Activated CD8-positive, alpha-beta memory T cell treated with anti-CD3 and anti-CD28 coated beads for 4 hours (primary cell): ENCODE measurements around the gene TMEM178B.
"Not testable (repeated sequence)": the region's sequence is repeated elsewhere in the genome, so short reads cannot be mapped to it uniquely, and the experiment has no call there.

Experiments used
- DNase-seq, 2 donors: peaks; one replicate each; pipeline ENCODE4 v3.0.0-alpha.2; 2020; ENCODE audit warnings: low read depth in 2 of 2

TMEM178B gene

GRCh38 chr7:141312828-141313521 lies 239.1 kb downstream of the TMEM178B start:
- no peak for DNase-seq

DNA sequence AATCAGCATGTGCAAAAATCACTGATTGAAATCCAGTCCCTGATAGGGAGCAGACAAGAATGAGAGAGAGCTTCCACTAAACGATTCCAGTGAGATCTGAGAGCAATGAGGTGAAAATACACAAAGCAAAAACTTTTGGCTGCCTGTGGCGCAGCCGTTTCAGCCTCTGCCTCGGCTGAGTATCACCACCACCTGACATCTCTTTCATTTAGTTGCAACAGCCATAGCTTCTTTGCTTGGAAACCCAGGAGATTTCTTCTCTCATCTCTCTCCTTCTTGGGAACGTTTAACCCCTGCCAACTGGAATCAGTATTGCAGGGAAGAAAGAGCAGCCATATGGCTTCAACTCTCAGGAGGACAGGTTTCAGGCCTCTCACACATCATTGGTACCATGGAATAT lies 240.0 kb downstream of the TMEM178B start:
- DNase-seq = no peak

- no peak for DNase-seq
Measured at GRCh38 chr7:141317033-141317585, 243.2 kb downstream of the TMEM178B start.

- no peak for DNase-seq
Measured at GRCh38 chr7:141320287-141320686, 246.4 kb downstream of the TMEM178B start.

DNA sequence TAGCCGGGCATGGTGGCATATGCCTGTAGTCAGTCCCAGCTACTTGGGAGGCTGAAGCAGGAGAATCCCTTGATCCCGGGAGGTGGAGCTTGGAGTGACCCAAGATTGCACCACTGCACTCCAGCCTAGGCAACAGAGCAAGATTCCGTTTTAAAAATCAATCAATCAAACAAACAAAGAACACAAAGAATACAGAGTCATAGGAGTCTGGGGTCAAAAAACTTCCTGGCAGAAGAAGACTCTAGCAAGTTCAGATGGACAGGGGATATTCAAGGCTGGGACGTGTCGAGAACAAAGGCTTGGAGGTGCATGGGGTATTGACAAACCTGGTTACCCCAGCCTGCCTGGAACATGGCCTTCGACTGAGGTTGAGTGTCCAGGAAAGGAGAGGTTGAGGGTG lies 248.5 kb downstream of the TMEM178B start:
- no peak for DNase-seq

- DNase-seq = no peak
Measured at GRCh38 chr7:141323826-141324225, 250.0 kb downstream of the TMEM178B start.

DNA sequence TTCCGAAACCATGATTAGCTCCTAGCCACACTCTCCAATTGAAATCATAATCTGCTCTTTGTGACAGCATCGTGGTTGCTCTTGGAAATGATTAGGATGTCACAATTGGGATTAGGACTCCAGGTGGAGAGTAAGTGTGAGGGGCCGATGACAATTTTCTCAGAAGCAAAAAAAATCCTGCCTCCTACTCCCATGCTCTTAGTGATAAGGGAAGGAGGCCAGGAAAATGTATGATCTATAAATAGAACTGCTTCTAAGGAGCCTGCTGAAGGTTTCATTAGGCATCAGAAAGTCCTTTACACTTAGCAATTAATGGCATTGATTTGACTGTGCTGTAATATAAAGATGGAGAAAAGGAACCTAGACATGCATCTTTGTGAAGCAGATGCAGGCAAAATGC lies 251.0 kb downstream of the TMEM178B start:
- no peak for DNase-seq

GRCh38 chr7:141325275-141325674 lies 251.4 kb downstream of the TMEM178B start:
- no peak for DNase-seq

GRCh38 chr7:141328290-141328689 lies 254.4 kb downstream of the TMEM178B start:
- no peak for DNase-seq

DNA sequence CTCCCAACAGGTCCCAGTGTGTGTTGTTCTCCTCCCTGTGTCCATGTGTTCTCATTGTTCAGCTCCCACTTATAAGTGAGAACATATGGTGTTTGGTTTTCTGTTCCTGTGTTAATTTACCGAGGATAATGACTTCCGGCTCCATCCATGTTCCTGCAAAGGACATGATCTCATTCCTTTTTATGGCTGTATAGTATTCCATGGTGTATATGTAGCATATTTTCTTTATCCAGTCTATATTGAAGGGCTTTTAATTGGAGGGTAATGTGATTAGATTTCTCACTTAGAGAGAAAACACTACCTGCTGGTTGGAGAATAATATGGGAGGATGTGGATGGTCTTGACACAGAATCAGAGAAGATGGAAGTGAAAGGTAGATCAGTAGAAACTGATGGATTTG lies 256.4 kb downstream of the TMEM178B start:
- DNase-seq = not testable (repeated sequence)

DNA sequence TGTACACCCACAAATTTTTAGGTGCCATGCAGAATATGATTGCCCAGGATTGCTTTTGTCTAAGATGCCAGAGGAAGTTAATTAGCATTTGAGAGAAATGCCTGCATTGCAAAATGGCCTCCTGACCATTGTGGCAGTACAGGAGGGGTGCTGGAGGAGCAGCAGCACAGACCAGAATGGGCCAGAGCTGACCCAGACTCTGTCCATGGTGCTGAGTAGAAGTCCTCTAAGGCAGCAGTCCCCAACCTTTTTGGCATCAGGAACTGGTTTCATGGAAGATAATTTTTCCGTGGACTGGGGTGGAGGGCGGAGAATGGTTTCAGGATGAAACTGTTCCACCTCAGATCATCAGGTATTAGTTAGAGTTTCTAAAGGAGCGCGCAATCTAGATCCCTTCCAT lies 259.6 kb downstream of the TMEM178B start:
- DNase-seq = no peak

DNA sequence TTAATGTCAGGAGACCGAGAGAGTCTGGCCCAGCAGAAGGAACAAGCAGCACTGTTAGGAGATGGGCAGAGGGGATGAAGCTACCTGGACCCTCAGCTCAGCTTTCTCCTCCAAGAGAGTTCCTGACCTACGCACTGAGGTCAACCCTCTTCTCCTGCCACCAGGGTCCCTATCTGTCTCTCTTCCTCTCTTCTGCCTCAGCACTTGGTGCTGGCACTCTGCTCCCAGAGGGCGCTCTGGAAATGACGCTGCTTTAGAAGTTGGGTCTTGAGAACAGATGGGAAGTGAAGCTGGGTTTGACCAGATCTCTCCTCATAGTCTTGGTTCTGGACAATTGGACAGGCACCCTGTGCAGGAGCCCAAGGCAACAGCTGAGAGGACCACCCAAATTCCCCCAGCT lies 261.3 kb downstream of the TMEM178B start:
- DNase-seq = no peak

DNA sequence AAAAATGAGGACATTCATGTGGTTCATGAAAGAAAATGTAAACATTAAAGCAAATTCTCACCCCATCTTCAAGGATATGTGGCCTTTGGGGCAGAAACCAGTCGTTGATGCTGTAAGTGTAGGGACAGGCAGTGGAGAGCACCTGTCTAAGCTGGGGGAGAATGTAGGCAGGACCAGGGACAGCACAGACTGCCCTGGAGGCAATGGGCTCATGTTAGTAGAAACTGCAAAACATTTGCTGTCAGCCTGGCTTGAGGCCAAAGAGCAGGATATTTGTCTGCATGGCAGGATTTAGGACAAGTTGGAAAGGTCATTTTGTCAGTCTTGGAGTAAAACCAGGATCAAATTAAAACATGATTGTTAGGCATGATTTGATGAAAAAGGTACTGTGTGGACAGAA lies 265.7 kb downstream of the TMEM178B start:
- DNase-seq = no peak

- no peak for DNase-seq
Measured at GRCh38 chr7:141340991-141341390, 267.1 kb downstream of the TMEM178B start.

DNA sequence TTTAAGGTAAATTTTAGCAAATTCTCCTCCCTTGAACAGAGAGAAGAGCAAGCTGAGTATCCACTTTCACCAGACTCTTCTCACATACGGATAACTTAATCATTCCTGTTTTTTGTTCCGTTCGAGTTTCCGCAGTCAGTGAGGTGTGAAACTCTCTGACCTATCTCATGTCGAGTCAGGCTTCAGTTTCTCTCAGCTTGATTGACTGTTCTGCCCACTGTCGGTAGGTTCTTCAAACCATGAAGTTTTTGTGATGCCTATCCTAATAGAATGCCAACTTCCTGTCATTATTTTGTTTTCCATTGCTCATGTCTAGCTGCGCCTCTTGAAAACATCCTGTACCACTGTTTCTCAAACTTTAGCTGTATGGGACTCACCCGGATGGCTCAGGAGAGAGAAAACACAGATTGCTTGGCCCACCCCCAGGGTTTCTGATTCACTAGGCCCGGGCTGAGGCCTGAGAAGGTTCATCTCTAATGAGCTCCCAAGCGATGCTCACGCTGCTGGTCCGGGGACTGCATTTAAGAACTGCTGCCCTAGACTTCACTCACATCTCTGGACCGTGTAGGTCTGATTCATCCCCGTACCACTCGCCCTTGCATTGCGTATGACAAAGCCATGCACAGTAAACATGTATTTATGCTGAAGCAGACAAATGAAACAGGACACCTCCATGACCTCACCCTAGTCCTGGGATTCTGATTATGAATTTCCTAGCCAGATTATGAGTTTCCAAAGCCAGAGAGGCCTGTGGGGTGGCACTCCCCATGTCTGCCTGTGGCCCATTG lies 269.0 kb downstream of the TMEM178B start:
- no peak for DNase-seq

DNA sequence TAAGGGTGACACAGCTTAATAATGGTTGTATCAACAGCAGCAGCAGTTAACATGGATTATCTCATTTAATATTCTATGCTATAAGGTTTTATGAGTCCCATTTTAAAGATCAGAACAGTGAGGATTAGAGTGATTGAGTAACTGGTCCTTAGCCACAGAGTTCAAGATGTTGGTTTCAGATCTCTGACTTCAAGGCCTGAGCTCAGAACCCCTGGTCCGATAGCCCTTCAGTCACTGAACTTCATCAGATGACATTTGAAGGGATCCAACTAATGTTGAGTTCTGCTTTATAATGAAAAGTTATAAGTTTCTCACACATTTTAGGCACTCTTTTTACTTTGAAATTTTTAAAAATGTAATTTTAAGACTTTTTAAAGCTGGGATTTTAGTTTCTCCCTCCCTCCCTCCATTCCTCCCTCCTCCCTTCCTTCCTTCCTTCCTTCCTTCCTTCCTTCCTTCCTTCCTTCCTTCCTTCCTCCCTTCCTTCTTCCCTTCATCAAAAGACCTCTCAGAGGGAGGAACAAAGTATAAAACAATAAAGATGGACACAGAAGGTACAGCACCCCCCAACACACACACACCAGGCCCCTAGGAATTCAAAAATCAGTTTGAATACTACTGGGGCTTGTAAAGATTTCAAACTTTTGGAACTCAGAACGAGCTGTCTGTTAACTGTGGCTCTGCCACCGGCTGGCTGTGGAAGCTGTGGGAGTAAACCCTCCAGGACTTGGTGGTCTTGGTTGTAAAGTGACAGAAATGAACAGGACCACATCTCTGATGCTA lies 270.5 kb downstream of the TMEM178B start:
- DNase-seq = no peak

DNA sequence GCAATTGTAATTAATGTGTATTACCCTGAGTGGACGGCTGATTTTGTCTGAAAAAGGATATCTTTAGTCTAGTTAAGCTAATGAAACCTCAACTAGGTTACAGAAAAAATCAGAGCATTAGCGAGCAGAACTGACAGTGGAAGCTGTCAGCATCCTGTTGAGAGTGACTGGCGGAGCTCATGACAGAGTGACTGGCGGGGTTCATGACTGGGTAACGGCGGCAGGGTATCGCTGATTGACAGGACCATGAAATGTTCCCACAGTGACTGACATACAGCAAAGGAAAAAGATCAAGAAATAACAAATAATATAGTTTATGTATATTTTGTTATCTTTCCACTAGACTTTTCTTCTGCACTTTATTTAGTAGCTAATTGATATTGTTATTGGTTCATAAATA lies 274.9 kb downstream of the TMEM178B start:
- DNase-seq = no peak

DNA sequence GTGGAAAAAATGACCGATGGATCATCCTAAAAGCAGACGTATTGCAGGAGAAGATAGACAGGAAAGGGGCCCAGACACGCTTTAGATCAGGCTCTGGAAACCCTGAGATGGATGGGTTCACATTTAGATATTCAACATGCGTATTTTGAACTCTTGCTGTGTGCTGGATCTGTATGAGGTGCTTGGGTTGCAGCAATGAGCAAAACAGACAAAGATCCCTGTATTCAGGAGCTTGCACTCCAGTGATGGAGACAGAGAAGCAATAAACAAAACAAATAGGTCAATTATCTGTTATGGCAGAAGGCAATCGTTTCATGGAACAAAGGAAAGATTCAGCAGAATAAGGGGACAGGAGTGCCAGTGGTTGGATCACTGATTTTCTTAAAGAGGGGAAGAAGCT lies 275.5 kb downstream of the TMEM178B start:
- DNase-seq = no peak

- DNase-seq = no peak
Measured at GRCh38 chr7:141349804-141350203, 275.9 kb downstream of the TMEM178B start.

DNA sequence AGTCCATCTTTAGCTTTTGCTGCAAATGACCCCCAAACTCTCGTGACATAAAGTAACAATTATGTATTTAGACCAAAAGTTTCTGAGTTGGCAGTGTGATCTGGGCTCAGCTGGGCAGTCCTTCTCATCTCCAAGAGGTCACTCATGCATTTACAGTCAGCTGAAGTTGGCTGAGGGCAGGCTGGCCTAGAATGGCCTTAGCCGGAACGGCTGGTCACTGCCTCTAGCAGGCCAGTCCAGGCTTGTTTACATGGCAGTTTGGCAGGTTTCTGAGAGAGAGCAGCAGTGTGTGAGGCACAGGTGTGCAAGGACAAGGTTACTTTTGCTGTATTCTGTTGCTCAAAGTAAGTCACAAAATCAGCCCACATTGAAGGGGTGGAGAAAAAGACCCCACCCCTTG lies 277.3 kb downstream of the TMEM178B start:
- no peak for DNase-seq

DNA sequence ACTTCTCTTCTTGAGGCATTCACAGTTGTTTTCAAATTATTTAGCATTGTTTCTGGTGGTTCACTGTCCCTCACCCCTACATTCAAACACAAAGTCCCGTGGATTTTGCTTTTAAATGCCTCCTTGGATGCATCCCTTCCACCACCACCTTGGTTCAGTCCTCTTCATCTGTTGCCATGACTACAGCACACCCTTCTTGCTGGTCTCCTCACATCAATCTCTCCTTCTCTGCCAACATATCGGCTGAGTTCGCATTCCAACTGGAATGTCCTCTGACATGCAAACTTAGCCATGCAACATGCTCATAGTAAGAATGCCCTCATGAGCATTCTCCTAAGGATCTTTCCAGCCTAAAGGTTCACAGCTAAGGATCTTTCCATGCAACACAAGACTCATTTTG lies 279.1 kb downstream of the TMEM178B start:
- DNase-seq = no peak

DNA sequence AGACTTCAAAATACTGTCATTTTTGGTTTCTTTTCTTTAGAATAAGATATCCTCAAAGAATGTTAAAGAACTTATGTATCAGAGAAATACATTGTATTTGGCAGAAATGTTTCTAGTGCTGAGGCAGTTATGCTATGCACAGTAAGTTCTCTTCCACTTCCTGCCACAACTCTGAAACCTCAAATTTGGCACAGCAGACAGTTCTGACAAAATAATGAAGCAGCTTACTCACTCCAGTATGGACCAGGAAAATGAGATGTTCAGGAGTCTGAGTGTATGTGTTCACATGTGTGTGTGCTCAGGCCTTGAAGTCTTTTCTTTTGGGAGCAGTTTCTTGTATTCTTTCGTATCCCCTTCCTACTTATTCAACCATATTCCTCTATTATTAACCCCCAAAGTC lies 280.4 kb downstream of the TMEM178B start:
- DNase-seq = no peak
